HepG2 (cell line): Measurements from ENCODE around the gene ADGRG4. TPM values are rescaled to one million over a fixed set of nuclear protein-coding genes. Genes with fewer than 3 reads are reported as not detected.

Source experiments
- ATAC-seq: fragments of 200-7000 bp; cut with Tn5 transposase; 3 replicates; pipeline ENCODE4 v1.9.1; 2020; ENCODE audit warnings: mild to moderate bottlenecking, moderate library complexity
- BruUV-seq: library from RNA; stranded (reverse); fragments of 400-500 nt; replicated peaks from 2 replicates; lab custom pipeline; 2021; lab: Mats Ljungman, UMichigan
- CTCF ChIA-PET: fragments of 300-600 bp; formaldehyde crosslinking; extraction: SDS; loops from one replicate; lab custom pipeline; 2021; ENCODE audit warnings: low total read pairs, inconsistent platforms, low intra/inter-chr PET ratio; lab: Yijun Ruan, JAX
- POLR2A ChIA-PET: fragments of 350-600 bp; sonication (Branson Sonifier 250); formaldehyde crosslinking; loops from one replicate; lab custom pipeline; 2020; ENCODE audit warnings: antibody characterized with exemption, inconsistent platforms; lab: Yijun Ruan, JAX
- DNase-seq: peaks from one replicate; pipeline ENCODE4 v3.0.0-alpha.2; 2015; ENCODE audit warnings: low spot score
- FAIRE-seq: peaks from 3 replicates; lab custom pipeline; 2011; peaks lifted over from hg19 to GRCh38; lab: Jason Lieb, UNC
- H2AFZ ChIP-seq: one replicate; pipeline ENCODE4 v1.6.1; 2011; ENCODE audit warnings: low read length, inconsistent platforms
- H3K27ac ChIP-seq: fragments of 300-600 bp; 3 replicates; pipeline ENCODE4 v1.8.0; 2011; ENCODE audit warnings: mixed run types, mild to moderate bottlenecking, mixed read lengths, low read length, inconsistent platforms; ENCODE audit not compliant: insufficient read depth; ENCODE audit errors: extremely low read length
- H3K27me3 ChIP-seq, 2 experiments: fragments of 200-600 bp in 1 of 2; 2 replicates in 1 of 2; 3 replicates in 1 of 2; pipeline versions ENCODE4 v1.6.0 to v1.8.0; 2011; ENCODE audit warnings: low read length in 2 of 2, mild to moderate bottlenecking in 2 of 2, moderate library complexity in 2 of 2, inconsistent platforms in 1 of 2; ENCODE audit not compliant: insufficient read depth in 2 of 2, control insufficient read depth in 1 of 2
- H3K36me3 ChIP-seq, 2 experiments: fragments of 200-600 bp in 1 of 2; replicated peaks in 1 of 2; 2 replicates in 1 of 2; 3 replicates in 1 of 2; pipeline versions ENCODE4 v1.5.1 to v1.8.0; 2011; ENCODE audit warnings: low read length in 2 of 2, inconsistent platforms in 1 of 2; ENCODE audit not compliant: insufficient read depth in 2 of 2, control insufficient read depth in 1 of 2
- H3K4me1 ChIP-seq: 2 replicates; pipeline ENCODE4 v1.5.1; 2012; ENCODE audit warnings: low read length, inconsistent platforms; ENCODE audit not compliant: insufficient read depth
- H3K4me2 ChIP-seq: 2 replicates; pipeline ENCODE4 v1.6.0; 2011; ENCODE audit warnings: low read depth, low read length, inconsistent platforms
- H3K4me3 ChIP-seq, 3 experiments: fragments of 200-600 bp in 1 of 3; sonication (generic), shearing (Covaris generic) in 1 of 3; replicated peaks in 1 of 3; 2 replicates each; pipeline ENCODE4 v1.5.1; 2011 to 2016; ENCODE audit warnings: low read length in 3 of 3, inconsistent platforms in 2 of 3, low read depth in 2 of 3, mild to moderate bottlenecking in 2 of 3, control low read depth in 1 of 3, mixed read lengths in 1 of 3; ENCODE audit not compliant: insufficient read depth in 1 of 3
- H3K79me2 ChIP-seq: one replicate; pipeline ENCODE4 v1.6.1; 2011; ENCODE audit warnings: low read length, inconsistent platforms; ENCODE audit not compliant: insufficient read depth
- H3K9ac ChIP-seq: 2 replicates; pipeline ENCODE4 v1.6.0; 2011; ENCODE audit warnings: mild to moderate bottlenecking, low read depth, low read length, inconsistent platforms; ENCODE audit not compliant: insufficient read depth
- H3K9me3 ChIP-seq: 2 replicates; pipeline ENCODE4 v1.5.1; 2012; ENCODE audit warnings: mild to moderate bottlenecking, low read length
- H4K20me1 ChIP-seq: 2 replicates; pipeline ENCODE4 v1.6.0; 2011; ENCODE audit warnings: inconsistent platforms, mild to moderate bottlenecking, low read length, moderate library complexity; ENCODE audit not compliant: insufficient read depth
- HMGXB3 ChIP-seq: sonication (generic); formaldehyde crosslinking; IDR thresholded peaks from 2 replicates; pipeline ENCODE4 v1.4.0; 2020; ENCODE audit warnings: missing genetic modification reagents, borderline replicate concordance
- MED1 ChIP-seq: sonication (generic); formaldehyde crosslinking; IDR thresholded peaks from 2 replicates; pipeline ENCODE4 v1.4.0; 2020; ENCODE audit warnings: missing genetic modification reagents
- MXD1 ChIP-seq: sonication (generic); formaldehyde crosslinking; IDR thresholded peaks from 2 replicates; pipeline ENCODE4 v1.4.0; 2020; ENCODE audit warnings: mild to moderate bottlenecking, missing genetic modification reagents
- PRDM10 ChIP-seq: sonication (generic); formaldehyde crosslinking; IDR thresholded peaks from 2 replicates; pipeline ENCODE4 v1.4.0; 2020; ENCODE audit warnings: low read depth, missing genetic modification reagents
- RFXANK ChIP-seq: IDR thresholded peaks from 2 replicates; pipeline ENCODE4 v1.6.1; 2016
- SCMH1 ChIP-seq: sonication (generic); formaldehyde crosslinking; IDR thresholded peaks from 2 replicates; pipeline ENCODE4 v1.9.0; 2021; ENCODE audit warnings: missing genetic modification reagents, mild to moderate bottlenecking, borderline replicate concordance
- ZHX2 ChIP-seq, 2 experiments: sonication (generic) in 1 of 2; formaldehyde crosslinking in 1 of 2; IDR thresholded peaks; 2 replicates each; pipeline versions ENCODE4 v1.6.1 to v1.9.0; 2014 to 2022; ENCODE audit warnings: antibody characterized with exemption in 1 of 2, borderline replicate concordance in 1 of 2, inconsistent platforms in 1 of 2, low read depth in 1 of 2, missing genetic modification reagents in 1 of 2
- ZNF101 ChIP-seq: sonication (generic); formaldehyde crosslinking; IDR thresholded peaks from 2 replicates; pipeline ENCODE4 v1.4.0; 2020; ENCODE audit warnings: mild to moderate bottlenecking, low read depth, missing genetic modification reagents, borderline replicate concordance
- ZNF337 ChIP-seq: sonication (generic); formaldehyde crosslinking; IDR thresholded peaks from 2 replicates; pipeline ENCODE4 v1.5.1; 2020; ENCODE audit warnings: missing genetic modification reagents, low read depth, mild to moderate bottlenecking, borderline replicate concordance
- WGBS: methylation state at CpG from one replicate; pipeline ENCODE4 v1.1.6; 2017; ENCODE audit warnings: low lambda C conversion rate; 5-methylcytosine and 5-hydroxymethylcytosine counted together
- in situ Hi-C: cut with HindIII; loops from 2 replicates; pipeline ENCODE4 v1.10.0; 2017; ENCODE audit warnings: low pct_unique_long_range_greater_than_20kb; ENCODE audit not compliant: extremely low pct_ligation_motif_present
- intact Hi-C: fragments of 100-400 bp; cut with micrococcal nuclease; formaldehyde crosslinking; loops from one replicate; pipeline ENCODE4 v1.10.0; 2022; ENCODE audit not compliant: unreplicated experiment
- polyA plus RNA-seq, 8 experiments: library from polyadenylated mRNA; depleted of rRNA in 3 of 8; stranded (reverse) in 7 of 8; unstranded in 1 of 8; fragments of >200 nt; fragmentation: Illumina TruSeq in 4 of 8; extraction: Trizol in 4 of 8; gene quantifications; 2 replicates each; pipeline versions ENCODE4 v1.2.1 to v1.2.3, GENCODE V29; 2011 to 2016; ENCODE audit warnings: low read depth in 4 of 8, missing spikeins in 1 of 8, mixed read lengths in 1 of 8; ENCODE audit not compliant: insufficient read depth in 1 of 8
- total RNA-seq, 5 experiments: library from RNA; depleted of rRNA; stranded (reverse); fragments of >200 nt; fragmentation: Illumina TruSeq; extraction: Trizol; gene quantifications; 2 replicates each; pipeline ENCODE4 v1.2.3, GENCODE V29; 2016; ENCODE audit warnings: low read depth in 1 of 5

ADGRG4 gene
- total and polyA plus RNA-seq, 2 of the 13 experiments (the other 11 are each of a cell fraction or from before 2014, with no cell fraction given) = not detected

GRCh38 chrX:136423724-136424123, 123.0 kb downstream of the ADGRG4 start:
- no peaks in the 10 kb centered on the region for H3K4me1 ChIP-seq
- H3K27me3 ChIP-seq = no peaks in the 10 kb centered on the region
- DNase-seq (no peak), ATAC-seq (no peak), FAIRE-seq (no peak)
- H3K4me2 ChIP-seq = no peak overlapping the region
- BruUV-seq = no TSS peak
- intact Hi-C loops = no loop called here
- no peaks in the 10 kb centered on the region for H3K79me2 ChIP-seq
- no peak overlapping the region for H3K4me3 ChIP-seq
- ChIA-PET POLR2A (no interaction called here), CTCF (no interaction called here)
- in situ Hi-C loops = no loop called here
- no peaks in the 10 kb centered on the region for H4K20me1 ChIP-seq
- WGBS = 0% methylated on average over 2 of the region's 2 CpGs
- H3K9ac ChIP-seq = no peak overlapping the region
- no peak overlapping the region for H3K27ac ChIP-seq
- no peaks in the 10 kb centered on the region for H3K9me3 ChIP-seq
- no peak overlapping the region for H2AFZ ChIP-seq
- no peaks in the 10 kb centered on the region for H3K36me3 ChIP-seq
- no peak for TF ChIP-seq ZNF101 (CRISPR knock-in tag)
- TF ChIP-seq PRDM10 (CRISPR knock-in tag) = no peak
- no peak for TF ChIP-seq MXD1 (CRISPR knock-in tag)
- TF ChIP-seq HMGXB3 = no peak
- no peak for TF ChIP-seq ZHX2 (IDR thresholded peaks at IDR 0.05; ENCODE audit: low read depth)
- TF ChIP-seq ZHX2 (CRISPR knock-in tag; IDR thresholded peaks at IDR 0.05; ENCODE audit: borderline replicate concordance) = no peak
- TF ChIP-seq ZNF337 = no peak
- no peak for TF ChIP-seq RFXANK (CRISPR knock-in tag)
- no peak for TF ChIP-seq SCMH1 (CRISPR knock-in tag)
- no peak for TF ChIP-seq MED1 (CRISPR knock-in tag)
